ENCODE data around the gene ASAP3.

Gene ASAP3

GRCh38 chr1:23479666-23479941, 4.4 kb downstream of the ASAP3 start:
- DNase-seq (ENCODE audit: insufficient read length, low spot score) (no peak), FAIRE-seq (no peak)

- FAIRE-seq (no peak), DNase-seq (ENCODE audit: insufficient read length, low spot score) (peak; percentile 48)
These were observed 4.9 kb downstream of the ASAP3 start for GRCh38 chr1:23478896-23479665.

GRCh38 chr1:23477359-23478144, 6.4 kb downstream of the ASAP3 start:
- FAIRE-seq = no peak
- DNase-seq (ENCODE audit: insufficient read length, low spot score) = no peak

- no peak for FAIRE-seq
- no peak for DNase-seq (ENCODE audit: insufficient read length, low spot score)
These were observed 8.3 kb downstream of the ASAP3 start for GRCh38 chr1:23475641-23476040.

GRCh38 chr1:23475134-23475628, 8.8 kb downstream of the ASAP3 start:
- FAIRE-seq = peak; percentile 31
- DNase-seq (ENCODE audit: insufficient read length, low spot score) = peak; percentile 59

- FAIRE-seq (no peak), DNase-seq (ENCODE audit: insufficient read length, low spot score) (no peak)
These were observed 10.8 kb downstream of the ASAP3 start for GRCh38 chr1:23473037-23473800.

GRCh38 chr1:23472351-23473036, 11.5 kb downstream of the ASAP3 start:
- FAIRE-seq (no peak), DNase-seq (ENCODE audit: insufficient read length, low spot score) (no peak)

- FAIRE-seq (no peak), DNase-seq (ENCODE audit: insufficient read length, low spot score) (no peak)
These were observed 12.4 kb downstream of the ASAP3 start for GRCh38 chr1:23471473-23472075.

GRCh38 chr1:23470282-23471070, 13.5 kb downstream of the ASAP3 start:
- DNase-seq (ENCODE audit: insufficient read length, low spot score) (no peak), FAIRE-seq (no peak)

- FAIRE-seq = no peak
- no peak for DNase-seq (ENCODE audit: insufficient read length, low spot score)
These were observed 14.5 kb downstream of the ASAP3 start for GRCh38 chr1:23469372-23469982.

GRCh38 chr1:23466423-23466989, 17.5 kb downstream of the ASAP3 start:
- FAIRE-seq (no peak), DNase-seq (ENCODE audit: insufficient read length, low spot score) (no peak)

- DNase-seq (ENCODE audit: insufficient read length, low spot score) = no peak
- no peak for FAIRE-seq
These were observed 20.7 kb downstream of the ASAP3 start for GRCh38 chr1:23463286-23463685.

- DNase-seq (ENCODE audit: insufficient read length, low spot score) = no peak
- no peak for FAIRE-seq
These were observed 21.2 kb downstream of the ASAP3 start for GRCh38 chr1:23462766-23463165.

- DNase-seq (ENCODE audit: insufficient read length, low spot score) (no peak), FAIRE-seq (no peak)
These were observed 22.9 kb downstream of the ASAP3 start for GRCh38 chr1:23461050-23461449.

- FAIRE-seq (no peak), DNase-seq (ENCODE audit: insufficient read length, low spot score) (no peak)
These were observed 23.5 kb downstream of the ASAP3 start for GRCh38 chr1:23460519-23460918.

GRCh38 chr1:23459338-23459757, 24.6 kb downstream of the ASAP3 start:
- DNase-seq (ENCODE audit: insufficient read length, low spot score) (no peak), FAIRE-seq (no peak)

- no peak for DNase-seq (ENCODE audit: insufficient read length, low spot score)
- no peak for FAIRE-seq
These were observed 27.8 kb downstream of the ASAP3 start for GRCh38 chr1:23456226-23456625.

- FAIRE-seq (no peak), DNase-seq (ENCODE audit: insufficient read length, low spot score) (no peak)
These were observed 30.5 kb downstream of the ASAP3 start for GRCh38 chr1:23453455-23454000.

- FAIRE-seq (no peak), DNase-seq (ENCODE audit: insufficient read length, low spot score) (no peak)
These were observed 32.0 kb downstream of the ASAP3 start for GRCh38 chr1:23452011-23452411.

All from HTR-8/SVneo (cell line).